T-helper 17 cell (primary cell): Measurements from ENCODE around the gene FBXL16. TPM values are rescaled to one million over a fixed set of nuclear protein-coding genes. Genes with fewer than 3 reads are reported as not detected.

Source experiments
- ATAC-seq: fragments of 150-1000 bp; cut with Tn5 transposase; 2 replicates; pipeline ENCODE4 v1.10.0; 2021; ENCODE audit warnings: mild to moderate bottlenecking, moderate library complexity
- DNase-seq, 3 donors: peaks; one replicate each; pipeline versions ENCODE4 v3.0.0 to v3.0.0-alpha.2; 2020 to 2021
- H3K9me3 ChIP-seq: one replicate; pipeline ENCODE4 v1.7.0; 2013; ENCODE audit warnings: low read length, mild to moderate bottlenecking; ENCODE audit not compliant: control insufficient read depth, poor library complexity, severe bottlenecking
- H3K27ac Mint-ChIP-seq: one replicate; pipeline ENCODE4 v1.8.0; 2022; ENCODE audit warnings: mild to moderate bottlenecking, moderate library complexity, mixed read lengths
- H3K27me3 Mint-ChIP-seq: one replicate; pipeline ENCODE4 v1.8.0; 2022; ENCODE audit warnings: mixed read lengths
- H3K36me3 Mint-ChIP-seq: one replicate; pipeline ENCODE4 v1.8.0; 2022; ENCODE audit warnings: low read depth, mixed read lengths
- H3K4me1 Mint-ChIP-seq: one replicate; pipeline ENCODE4 v1.8.0; 2022; ENCODE audit warnings: mild to moderate bottlenecking, mixed read lengths
- H3K4me3 Mint-ChIP-seq: one replicate; pipeline ENCODE4 v1.8.0; 2022; ENCODE audit warnings: mild to moderate bottlenecking, moderate library complexity, mixed read lengths
- total RNA-seq, 4 donors: library from RNA in 2 of 4; stranded (reverse) in 2 of 4; gene quantifications; one replicate each; pipeline ENCODE4 v1.2.3 and lab custom pipeline; 2022 to 2026

The FBXL16 gene
- total RNA-seq, 2 donors from 2014 or later, result 29.0 to 35.3 TPM

DNA sequence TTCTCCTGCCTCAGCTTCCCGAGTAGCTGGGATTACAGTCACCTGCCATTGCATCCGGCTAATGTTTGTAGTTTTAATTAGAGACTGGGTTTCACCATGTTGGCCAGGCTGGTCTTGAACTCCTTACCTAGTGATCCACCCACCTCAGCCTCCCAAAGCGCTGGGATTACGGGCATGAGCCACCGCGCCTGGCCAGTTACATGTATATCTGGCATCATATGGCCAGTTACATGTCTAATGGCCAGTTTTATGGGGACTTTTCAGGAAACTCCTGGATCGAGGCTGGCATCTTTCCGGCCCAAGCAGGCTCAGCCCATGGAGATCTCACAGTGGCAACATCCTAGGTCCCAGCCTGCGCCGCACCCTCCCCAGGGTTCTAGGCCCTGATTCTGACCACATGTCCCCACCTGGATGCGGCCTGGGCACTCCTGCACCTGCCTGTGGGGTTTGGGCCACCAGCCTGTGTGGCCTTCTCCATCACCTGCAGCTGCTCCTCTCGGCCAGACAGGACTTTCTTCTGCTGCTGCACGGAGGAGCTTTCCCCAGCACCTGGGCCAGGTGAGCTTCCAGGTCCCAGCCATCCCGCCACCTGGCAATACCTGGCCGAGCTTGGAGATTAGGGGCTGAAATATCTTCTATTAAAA, 36.5 kb upstream of the FBXL16 start:
- H3K27me3 Mint-ChIP-seq, result no peaks in the 10 kb centered on the region
- no peaks in the 10 kb centered on the region for H3K36me3 Mint-ChIP-seq
- H3K9me3 ChIP-seq, result no peaks in the 10 kb centered on the region
- ATAC-seq, result no peak
- peak overlapping the region; percentile 56 for H3K27ac Mint-ChIP-seq
- no peak for DNase-seq
- peaks cover 2% of the 10 kb centered on the region for H3K4me1 Mint-ChIP-seq
- H3K4me3 Mint-ChIP-seq, result peak overlapping the region; percentile 83

DNA sequence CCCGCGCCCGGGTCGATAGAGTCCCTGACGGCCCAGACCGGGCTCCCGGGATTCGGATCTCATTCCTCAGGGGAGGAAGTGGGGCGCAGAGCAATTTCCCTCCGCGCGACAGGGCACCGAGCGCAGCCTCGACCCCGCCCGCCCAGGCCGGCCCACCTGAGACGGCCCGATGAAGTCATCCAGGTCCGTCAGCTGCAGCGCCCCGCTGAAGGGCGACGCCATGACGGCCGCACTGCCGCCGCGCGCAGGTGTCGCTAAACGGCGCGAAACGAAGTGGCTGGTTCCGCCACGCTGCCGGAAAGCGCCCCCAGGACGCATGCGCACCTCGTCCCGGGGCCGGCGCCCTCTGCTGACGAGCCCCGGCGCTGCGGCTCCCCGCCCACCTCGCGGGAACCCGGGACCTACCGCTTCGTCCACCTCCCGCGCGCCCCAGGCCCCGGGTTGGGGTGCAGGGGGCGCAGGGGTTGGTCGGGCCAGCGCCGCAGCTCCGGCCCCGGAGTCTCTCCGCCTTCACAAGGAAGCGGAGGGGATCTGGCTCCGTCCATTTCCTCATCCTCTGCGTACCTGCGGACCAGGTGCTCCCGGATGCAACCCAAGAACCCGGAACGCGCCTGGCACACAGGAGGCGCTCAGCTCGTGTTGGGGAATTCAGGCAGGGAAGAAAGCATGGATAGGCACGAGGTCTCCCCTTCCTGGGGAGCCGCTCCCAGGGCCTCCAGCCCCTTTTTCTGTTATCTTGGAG, 35.3 kb upstream of the FBXL16 start, which contains the start of gene CIAO3:
CIAO3 (minus strand) TSS at position 234 of the 742 bp plus-strand sequence; CDS start at position 222, 12 bp downstream.
- no peaks in the 10 kb centered on the region for H3K9me3 ChIP-seq
- peak; percentile 90 for ATAC-seq
- DNase-seq, result peak; percentile 88 to 94 (median 89)
- H3K4me3 Mint-ChIP-seq, result peak within 1 kb of the TSS; percentile 83
- no peaks in the 10 kb centered on the region for H3K27me3 Mint-ChIP-seq
- peaks cover 2% of the 10 kb centered on the region for H3K4me1 Mint-ChIP-seq
- peak within 1 kb of the TSS; percentile 56 for H3K27ac Mint-ChIP-seq
- H3K36me3 Mint-ChIP-seq, result no peaks in the 10 kb centered on the region

DNA sequence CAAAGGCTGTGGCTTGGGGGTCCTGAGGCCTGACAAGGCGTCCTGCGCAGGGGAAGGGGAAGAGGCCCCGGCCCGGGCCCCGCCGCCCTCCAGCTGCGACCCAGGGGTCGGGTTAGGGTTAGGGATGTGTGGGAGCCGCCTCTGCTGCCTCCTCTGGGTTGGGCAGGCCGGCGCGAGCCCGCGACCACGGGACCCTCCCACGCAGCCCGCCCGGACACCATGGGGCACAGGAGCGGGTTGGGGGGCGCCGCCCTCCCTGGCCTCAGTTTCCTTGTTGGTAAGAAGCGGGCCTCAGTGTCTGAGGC, 34.8 kb upstream of the FBXL16 start:
- H3K9me3 ChIP-seq, result no peaks in the 10 kb centered on the region
- Mint-ChIP-seq H3K36me3 (peaks cover under 1% of the 10 kb centered on the region), H3K4me1 (peaks cover 3% of the 10 kb centered on the region), H3K27ac (no peak overlapping the region), H3K27me3 (no peaks in the 10 kb centered on the region), H3K4me3 (peak overlapping the region; percentile 83)
- ATAC-seq, result peak; percentile 10
- no peak for DNase-seq

DNA sequence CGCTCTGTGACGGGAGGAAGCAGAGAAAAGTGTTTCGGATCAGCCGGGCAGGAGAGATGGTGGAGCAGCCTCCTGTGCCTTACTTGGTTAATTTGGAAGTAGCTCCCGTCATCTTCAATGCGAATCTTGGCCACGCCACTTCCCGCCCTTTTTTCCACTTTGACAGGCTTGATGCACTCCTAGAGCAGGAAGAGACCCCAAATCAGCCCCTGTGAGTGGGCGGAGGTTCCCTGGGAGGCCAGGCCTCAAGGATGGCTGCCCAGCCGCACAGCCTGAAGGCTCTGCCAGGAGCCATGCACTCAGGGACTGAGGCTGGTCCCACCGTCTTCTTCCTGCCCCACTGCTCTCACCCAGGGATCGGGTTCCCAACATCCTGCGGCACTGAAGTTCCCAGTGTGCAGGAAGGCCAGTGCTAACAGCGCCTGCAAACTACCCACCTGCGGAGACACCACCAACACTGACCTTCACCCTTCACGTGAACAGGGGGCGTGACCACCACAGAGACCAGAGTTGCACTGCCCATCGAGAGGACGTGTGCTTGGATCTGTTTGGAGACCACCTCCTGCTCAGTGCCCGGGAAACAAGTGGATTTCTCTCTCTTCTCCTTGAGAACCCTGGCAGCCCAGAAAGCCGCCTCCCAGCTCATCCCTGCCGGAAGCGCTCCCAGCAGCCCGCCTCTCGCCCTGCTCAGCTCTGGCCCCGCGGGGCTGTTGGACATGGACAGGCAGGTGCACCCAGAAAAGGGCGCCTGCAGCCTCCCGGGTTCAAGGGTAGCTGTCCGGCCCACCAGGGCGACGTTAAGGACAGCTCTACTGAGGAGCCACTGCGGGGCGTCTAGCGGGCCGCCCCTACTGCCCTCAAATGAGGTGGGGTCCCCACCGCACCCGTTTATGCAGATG, 34.2 kb upstream of the FBXL16 start:
- Mint-ChIP-seq H3K4me3 (peak overlapping the region; percentile 83), H3K36me3 (peaks cover 4% of the 10 kb centered on the region), H3K4me1 (peaks cover 6% of the 10 kb centered on the region), H3K27ac (no peak overlapping the region), H3K27me3 (no peaks in the 10 kb centered on the region)
- no peaks in the 10 kb centered on the region for H3K9me3 ChIP-seq
- peak in 1 of 3 donors; percentile 11 for DNase-seq
- no peak for ATAC-seq

DNA sequence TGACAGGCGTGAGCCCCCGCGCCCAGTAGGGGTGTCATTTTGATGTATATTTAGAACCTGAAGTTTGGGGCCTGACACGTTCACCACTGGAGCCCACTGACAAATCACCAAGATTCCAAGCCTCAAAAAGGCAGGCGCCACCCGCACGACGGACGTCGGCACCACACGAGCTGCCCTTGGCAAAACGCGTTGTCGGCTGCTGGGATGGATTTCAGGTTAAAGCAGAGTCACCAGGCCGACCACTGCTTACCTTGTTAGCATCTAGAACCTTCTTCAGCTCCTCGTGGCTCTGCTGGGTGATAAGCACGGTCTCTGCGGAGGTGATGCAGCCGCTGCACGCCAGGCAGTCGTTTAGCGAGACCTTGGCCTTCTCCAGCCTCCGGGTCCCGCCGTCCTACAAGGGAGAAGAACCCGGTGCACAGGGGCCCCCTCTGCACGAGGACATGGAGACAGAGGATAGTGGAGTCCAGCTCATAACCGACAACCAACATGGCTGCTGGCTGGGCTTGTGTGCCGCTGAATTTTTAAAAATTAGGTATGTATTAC, 31.4 kb upstream of the FBXL16 start:
- H3K27ac Mint-ChIP-seq, result no peak overlapping the region

DNA sequence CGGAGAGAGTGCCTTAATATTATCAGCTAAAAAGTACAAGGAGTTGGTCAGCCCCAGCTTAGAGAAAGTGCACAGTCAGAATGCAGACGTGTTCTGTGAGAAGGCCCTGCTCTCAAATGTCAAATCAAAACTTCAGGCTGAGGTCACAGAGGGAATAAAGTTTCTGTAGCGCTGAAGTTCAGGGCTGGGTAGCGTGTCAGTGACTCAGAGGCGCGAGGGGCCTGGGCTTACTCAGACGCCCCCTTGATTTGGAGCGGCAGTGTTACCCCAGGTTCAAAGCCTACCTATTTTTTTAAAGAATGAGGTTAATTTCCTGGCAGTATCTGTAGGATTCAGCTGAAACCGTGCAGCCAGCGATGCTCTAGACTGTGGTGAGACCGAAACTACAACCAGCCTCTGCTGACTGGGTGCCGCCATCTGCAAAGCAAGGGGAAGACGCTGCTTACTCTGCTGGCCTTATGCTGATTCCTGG, 30.4 kb upstream of the FBXL16 start:
- H3K4me3 Mint-ChIP-seq, result no peak overlapping the region

More for the DNA sequence above, 31.4 kb upstream of the FBXL16 start:
- Mint-ChIP-seq H3K36me3 (peaks cover 4% of the 10 kb centered on the region), H3K27me3 (no peaks in the 10 kb centered on the region), H3K4me3 (no peak overlapping the region), H3K4me1 (peaks cover 6% of the 10 kb centered on the region)
- no peak for DNase-seq
- no peak for ATAC-seq
- no peaks in the 10 kb centered on the region for H3K9me3 ChIP-seq

DNA sequence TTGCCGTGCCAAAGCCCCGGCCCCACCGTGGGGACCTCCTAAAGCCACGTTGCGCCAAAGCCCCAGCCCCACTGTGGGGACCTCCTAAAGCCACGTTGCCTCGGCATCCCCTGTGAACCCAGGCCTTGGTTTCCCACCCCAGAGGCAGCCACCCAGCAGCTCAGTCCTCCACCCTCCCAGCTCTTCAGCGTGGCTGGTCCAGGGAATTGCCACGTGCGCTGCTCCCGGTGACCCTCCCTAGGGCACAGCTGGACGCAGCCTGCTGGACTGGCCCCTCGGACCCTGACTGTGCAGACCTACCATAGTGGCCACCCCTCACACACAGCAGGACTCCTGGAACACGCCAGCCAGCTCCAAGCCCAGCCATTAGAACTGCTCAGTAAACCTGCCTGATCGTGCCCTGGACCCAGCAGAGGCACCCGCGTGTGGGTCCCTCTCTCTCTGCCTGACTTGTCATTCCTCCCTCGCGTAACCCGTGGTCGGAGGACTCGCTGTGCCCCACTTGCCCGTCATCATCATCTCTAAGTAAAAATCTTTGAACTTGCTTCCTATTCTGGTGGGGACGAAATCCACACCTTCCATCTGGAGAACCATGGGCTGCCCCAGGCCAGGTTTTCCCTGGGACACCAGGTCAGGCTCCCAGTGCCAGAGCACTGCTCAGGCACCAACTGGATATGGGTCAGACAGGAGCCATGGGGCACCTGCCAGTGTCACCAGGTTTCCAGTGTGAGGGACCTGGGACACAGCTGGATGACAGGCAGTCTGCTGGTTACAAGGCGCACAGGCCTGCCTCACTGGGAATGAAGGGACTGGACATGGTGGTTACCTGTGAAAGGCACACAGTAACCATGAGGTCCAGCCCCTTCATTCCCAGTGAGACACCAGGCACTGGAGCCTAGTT, 29.6 kb upstream of the FBXL16 start:
- no peak overlapping the region for H3K4me3 Mint-ChIP-seq
- H3K4me1 Mint-ChIP-seq, result peaks cover 6% of the 10 kb centered on the region
- no peak overlapping the region for H3K27ac Mint-ChIP-seq
- DNase-seq (no peak), ATAC-seq (no peak)
- H3K36me3 Mint-ChIP-seq, result peaks cover 4% of the 10 kb centered on the region
- H3K9me3 ChIP-seq, result no peaks in the 10 kb centered on the region
- H3K27me3 Mint-ChIP-seq, result no peaks in the 10 kb centered on the region

More for the DNA sequence above, 30.4 kb upstream of the FBXL16 start:
- DNase-seq (no peak), ATAC-seq (no peak)
- H3K27ac Mint-ChIP-seq, result no peak overlapping the region
- H3K36me3 Mint-ChIP-seq, result peaks cover 4% of the 10 kb centered on the region
- no peaks in the 10 kb centered on the region for H3K9me3 ChIP-seq
- H3K4me1 Mint-ChIP-seq, result peaks cover 6% of the 10 kb centered on the region
- no peaks in the 10 kb centered on the region for H3K27me3 Mint-ChIP-seq

DNA sequence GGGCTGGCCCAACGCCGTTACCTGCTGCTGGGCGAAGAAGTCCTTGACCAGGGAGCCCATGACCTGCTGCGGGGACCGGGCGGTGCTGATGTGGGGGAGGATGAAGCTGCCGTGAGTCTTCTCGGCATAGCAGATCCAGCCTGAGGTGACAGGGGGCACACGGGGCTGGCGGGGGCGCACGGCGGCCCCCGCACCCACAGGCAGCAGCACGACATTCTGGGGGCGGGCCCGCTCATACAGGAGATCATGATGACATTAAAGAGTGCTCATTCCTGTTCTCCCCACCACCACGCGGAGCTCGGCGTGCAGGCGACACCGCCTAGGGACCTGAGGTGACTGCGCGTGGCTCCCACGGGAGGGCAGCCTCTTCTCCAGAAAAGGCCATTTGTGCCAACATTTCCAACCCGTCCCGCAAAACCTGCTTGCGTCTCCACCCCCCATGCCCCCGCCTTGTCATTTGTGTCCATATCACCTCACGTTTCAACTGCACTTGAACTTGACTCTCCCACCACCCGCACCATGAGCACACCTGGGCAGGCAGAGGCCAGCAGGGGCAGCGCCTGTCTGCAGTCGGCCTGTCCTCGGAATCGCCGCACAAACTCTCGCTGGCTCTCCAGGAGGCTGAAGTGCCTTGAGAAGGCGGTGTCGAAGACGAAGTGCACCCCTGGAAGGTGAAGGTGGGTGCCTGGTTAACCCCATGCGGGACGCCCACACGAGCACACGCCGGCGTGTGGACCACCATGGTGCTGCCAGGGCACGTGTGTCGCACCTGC, 28.8 kb upstream of the FBXL16 start:
- no peak for ATAC-seq
- Mint-ChIP-seq H3K4me3 (no peak overlapping the region), H3K4me1 (peaks cover 3% of the 10 kb centered on the region), H3K27me3 (no peaks in the 10 kb centered on the region), H3K36me3 (peaks cover 4% of the 10 kb centered on the region), H3K27ac (no peak overlapping the region)
- H3K9me3 ChIP-seq, result no peaks in the 10 kb centered on the region
- DNase-seq, result no peak

DNA sequence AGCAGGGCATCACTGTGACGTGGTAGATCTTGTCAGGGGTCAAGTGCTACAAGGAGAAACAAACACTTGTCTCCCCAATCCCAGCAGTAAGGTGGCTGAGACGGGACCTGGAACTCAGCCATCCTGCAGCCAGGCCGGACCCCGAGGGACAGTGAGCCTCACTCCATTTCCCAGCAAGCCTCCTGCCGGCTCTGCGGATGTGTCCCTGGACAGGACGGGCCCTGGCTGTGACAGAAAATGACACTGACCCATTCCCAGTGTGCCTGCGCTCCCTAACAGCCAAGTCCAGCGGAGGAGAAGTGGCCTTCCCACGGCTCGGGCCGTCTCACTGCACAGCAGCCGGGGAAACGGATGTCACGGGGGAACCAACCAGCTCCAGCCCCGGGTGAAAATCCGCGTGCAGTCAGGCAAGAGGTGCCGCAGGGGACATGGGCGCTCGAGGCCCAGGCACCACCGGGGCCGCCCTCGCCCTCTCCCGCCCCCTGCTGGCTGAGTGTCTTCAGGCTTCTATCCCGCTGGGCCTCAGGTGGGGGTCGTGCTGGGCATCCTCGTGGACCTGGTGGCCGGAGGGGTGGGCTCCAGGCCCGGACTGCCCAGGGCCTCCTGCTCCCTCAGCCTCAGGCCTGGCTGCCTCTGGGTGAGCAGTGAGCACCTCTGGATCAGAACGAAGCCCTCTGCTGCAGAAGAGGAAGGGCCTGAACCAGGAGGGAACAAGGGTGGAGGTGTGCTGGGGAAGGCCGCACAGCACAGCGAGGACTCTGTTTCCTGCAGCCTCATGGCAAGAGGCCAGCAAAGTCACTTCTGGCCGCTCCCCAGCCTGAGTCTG, 28.0 kb upstream of the FBXL16 start:
- no peaks in the 10 kb centered on the region for H3K9me3 ChIP-seq
- H3K36me3 Mint-ChIP-seq, result peaks cover 4% of the 10 kb centered on the region
- H3K4me3 Mint-ChIP-seq, result no peak overlapping the region
- ATAC-seq (no peak), DNase-seq (peak in 1 of 3 donors; percentile 14)
- H3K27me3 Mint-ChIP-seq, result no peaks in the 10 kb centered on the region
- H3K27ac Mint-ChIP-seq, result no peak overlapping the region
- H3K4me1 Mint-ChIP-seq, result peaks cover 3% of the 10 kb centered on the region

DNA sequence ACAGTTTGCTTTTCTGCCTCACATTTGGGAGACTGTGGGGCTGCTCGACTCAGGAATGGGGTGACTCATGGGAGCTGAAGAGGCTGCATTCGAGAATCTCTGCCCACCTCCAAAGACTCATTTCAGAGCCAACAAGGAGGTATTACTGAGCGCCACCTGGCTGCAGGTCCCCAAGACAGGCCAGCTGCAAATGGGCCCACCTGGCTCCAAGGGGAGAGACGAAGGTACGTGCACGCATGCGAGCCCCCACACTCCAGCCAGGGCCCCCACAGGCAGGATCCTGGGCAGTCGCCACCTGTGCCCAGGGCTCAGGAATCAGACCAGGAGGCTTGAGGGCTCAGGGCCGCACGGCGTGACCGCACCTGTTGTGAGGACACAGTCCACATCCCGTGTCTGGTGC, 27.3 kb upstream of the FBXL16 start:
- ATAC-seq (no peak), DNase-seq (no peak)
- Mint-ChIP-seq H3K4me3 (no peak overlapping the region), H3K27me3 (no peaks in the 10 kb centered on the region), H3K27ac (no peak overlapping the region), H3K4me1 (peaks cover 3% of the 10 kb centered on the region), H3K36me3 (peaks cover 4% of the 10 kb centered on the region)
- no peaks in the 10 kb centered on the region for H3K9me3 ChIP-seq

DNA sequence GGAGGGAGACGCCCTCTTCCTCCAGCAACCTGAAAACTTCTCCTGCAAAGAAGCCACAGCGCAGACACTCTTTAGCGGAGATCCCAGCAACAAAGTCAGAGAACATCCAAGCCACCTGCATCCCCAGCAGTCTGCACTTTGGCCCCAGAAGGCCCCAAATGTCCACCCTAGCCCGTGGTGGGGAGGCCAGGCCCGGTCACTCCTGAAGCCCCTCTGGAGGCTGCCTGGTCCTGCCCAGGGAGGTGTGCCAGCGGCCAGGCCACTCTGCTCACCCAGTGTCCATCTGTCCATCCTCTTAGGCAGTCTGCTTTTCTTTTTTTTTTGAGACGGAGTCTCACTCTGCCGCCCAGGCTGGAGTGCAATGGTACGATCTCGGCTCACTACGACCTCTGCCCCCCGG, 26.7 kb upstream of the FBXL16 start:
- Mint-ChIP-seq H3K36me3 (peaks cover 4% of the 10 kb centered on the region), H3K27ac (no peak overlapping the region), H3K27me3 (no peaks in the 10 kb centered on the region), H3K4me3 (no peak overlapping the region), H3K4me1 (peaks cover 3% of the 10 kb centered on the region)
- no peak for ATAC-seq
- no peaks in the 10 kb centered on the region for H3K9me3 ChIP-seq
- no peak for DNase-seq
